ENCODE results near the gene CSDE1.
A peak's percentile ranks its signal among the peaks of the same experiment; 100 is the strongest.
"Not testable (repeated sequence)": the region's sequence is repeated elsewhere in the genome, so short reads cannot be mapped to it uniquely, and the experiment has no call there.

The CSDE1 gene

GRCh38 chr1:114757455-114758255 is at the start of gene CSDE1:
Gene CSDE1, minus strand, starts transcription at chr1:114757984. Its CDS starts 18,094 bp downstream, at chr1:114739890.
- DNase-seq (ENCODE audit: low read depth), result peak; percentile 94

- DNase-seq (ENCODE audit: low read depth), result not testable (repeated sequence)
Observed at GRCh38 chr1:114804449-114804848, 46.7 kb upstream of the CSDE1 start.

GRCh38 chr1:114803001-114803400 is 45.2 kb upstream of the CSDE1 start:
- DNase-seq (ENCODE audit: low read depth), result no peak

GRCh38 chr1:114794038-114794437 is 36.3 kb upstream of the CSDE1 start:
- no peak for DNase-seq (ENCODE audit: low read depth)

GRCh38 chr1:114790581-114790980 is 32.8 kb upstream of the CSDE1 start:
- not testable (repeated sequence) for DNase-seq (ENCODE audit: low read depth)

GRCh38 chr1:114786440-114786839 is 28.7 kb upstream of the CSDE1 start:
- DNase-seq (ENCODE audit: low read depth), result not testable (repeated sequence)

GRCh38 chr1:114782476-114782875 is 24.7 kb upstream of the CSDE1 start:
- no peak for DNase-seq (ENCODE audit: low read depth)

- DNase-seq (ENCODE audit: low read depth), result peak; percentile 91
Observed at GRCh38 chr1:114780344-114781226, 22.8 kb upstream of the CSDE1 start, which contains the start of gene SIKE1. Gene SIKE1, minus strand, starts transcription at chr1:114780685. Its CDS starts 78 bp downstream, at chr1:114780607.

GRCh38 chr1:114779722-114780121 is 21.9 kb upstream of the CSDE1 start:
- no peak for DNase-seq (ENCODE audit: low read depth)

GRCh38 chr1:114776726-114777125 is 18.9 kb upstream of the CSDE1 start:
- not testable (repeated sequence) for DNase-seq (ENCODE audit: low read depth)

GRCh38 chr1:114771992-114772391 is 14.2 kb upstream of the CSDE1 start:
- no peak for DNase-seq (ENCODE audit: low read depth)

- no peak for DNase-seq (ENCODE audit: low read depth)
Observed at GRCh38 chr1:114770989-114771388, 13.2 kb upstream of the CSDE1 start.

GRCh38 chr1:114764689-114765088 is 6.9 kb upstream of the CSDE1 start:
- no peak for DNase-seq (ENCODE audit: low read depth)

- no peak for DNase-seq (ENCODE audit: low read depth)
Observed at GRCh38 chr1:114758256-114758832, 560 bp upstream of the CSDE1 start.

GRCh38 chr1:114756949-114757454 is 782 bp downstream of the CSDE1 start:
- no peak for DNase-seq (ENCODE audit: low read depth)

GRCh38 chr1:114756009-114756892 is 1.5 kb downstream of the CSDE1 start:
- no peak for DNase-seq (ENCODE audit: low read depth)

GRCh38 chr1:114755006-114755931 is 2.5 kb downstream of the CSDE1 start:
- no peak for DNase-seq (ENCODE audit: low read depth)

GRCh38 chr1:114753702-114754101 is 4.1 kb downstream of the CSDE1 start:
- not testable (repeated sequence) for DNase-seq (ENCODE audit: low read depth)

GRCh38 chr1:114753143-114753542 is 4.6 kb downstream of the CSDE1 start:
- no peak for DNase-seq (ENCODE audit: low read depth)

- DNase-seq (ENCODE audit: low read depth), result no peak
Observed at GRCh38 chr1:114750780-114751179, 7.0 kb downstream of the CSDE1 start.

All from activated gamma-delta T cell treated with anti-CD3 and anti-CD28 coated beads, Interleukin-2, amount 50 U/mL, for 16 hours (primary cell).